CD14-positive monocyte (primary cell): ENCODE results near the gene TFAP2E. TPM values are rescaled to one million over a fixed set of nuclear protein-coding genes. Genes with fewer than 3 reads are reported as not detected.

Source experiments
- DNase-seq, 3 donors: peaks; one replicate each; pipeline ENCODE4 v3.0.0-alpha.2; 2011 to 2022
- H2AFZ ChIP-seq: 2 replicates; pipeline ENCODE4 v1.6.0; 2012; ENCODE audit warnings: mild to moderate bottlenecking, low read depth, low read length, inconsistent platforms; ENCODE audit not compliant: insufficient read depth, poor library complexity, severe bottlenecking
- H3K27ac ChIP-seq, 2 donors: 1 replicate in 1 of 2; 2 replicates in 1 of 2; pipeline ENCODE4 v1.5.1; 2012 to 2013; ENCODE audit warnings: low read length in 2 of 2, control low read depth in 1 of 2, inconsistent platforms in 1 of 2, low read depth in 1 of 2, mild to moderate bottlenecking in 1 of 2
- H3K27me3 ChIP-seq, 2 donors: one replicate each; pipeline versions ENCODE4 v1.6.0 to v1.6.1; 2011 to 2013; ENCODE audit warnings: low read length in 2 of 2; ENCODE audit not compliant: control insufficient read depth in 2 of 2, insufficient read depth in 2 of 2
- H3K36me3 ChIP-seq, 2 donors: replicated peaks in 1 of 2; 1 replicate in 1 of 2; 2 replicates in 1 of 2; pipeline versions ENCODE4 v1.5.1 to v1.6.1; 2012 to 2013; ENCODE audit warnings: low read length in 2 of 2, control low read depth in 1 of 2, inconsistent platforms in 1 of 2, mild to moderate bottlenecking in 1 of 2; ENCODE audit not compliant: insufficient read depth in 2 of 2, control insufficient read depth in 1 of 2
- H3K4me1 ChIP-seq, 2 donors: 1 replicate in 1 of 2; 2 replicates in 1 of 2; pipeline versions ENCODE4 v1.5.1 to v1.6.1; 2012 to 2013; ENCODE audit warnings: low read length in 2 of 2, control low read depth in 1 of 2, inconsistent platforms in 1 of 2, mild to moderate bottlenecking in 1 of 2, moderate library complexity in 1 of 2; ENCODE audit not compliant: insufficient read depth in 2 of 2, control insufficient read depth in 1 of 2
- H3K4me2 ChIP-seq: replicated peaks from 2 replicates; pipeline ENCODE3; 2012; ENCODE audit warnings: low read length, moderate library complexity, mild to moderate bottlenecking; ENCODE audit not compliant: poor library complexity, severe bottlenecking; ENCODE audit errors: extremely low read depth
- H3K4me3 ChIP-seq, 3 experiments: fragments of 200-600 bp in 1 of 3; sonication (generic) in 1 of 3; replicated peaks in 1 of 3; 1 replicate in 2 of 3; 2 replicates in 1 of 3; pipeline ENCODE4 v1.5.1; 2011 to 2013; ENCODE audit warnings: low read length in 3 of 3, mild to moderate bottlenecking in 3 of 3, control low read depth in 2 of 3, low read depth in 2 of 3, inconsistent platforms in 1 of 3, moderate library complexity in 1 of 3
- H3K79me2 ChIP-seq: 2 replicates; pipeline ENCODE4 v1.6.0; 2012; ENCODE audit warnings: mild to moderate bottlenecking, control low read depth, inconsistent platforms, low read length, moderate library complexity; ENCODE audit not compliant: insufficient read depth
- H3K9ac ChIP-seq: 2 replicates; pipeline ENCODE4 v1.6.0; 2017; ENCODE audit warnings: low read length, mild to moderate bottlenecking; ENCODE audit not compliant: insufficient read depth, poor library complexity, severe bottlenecking
- H3K9me3 ChIP-seq, 2 donors: replicated peaks in 1 of 2; 1 replicate in 1 of 2; 2 replicates in 1 of 2; pipeline versions ENCODE4 v1.5.1 to v1.6.1; 2012 to 2013; ENCODE audit warnings: low read length in 2 of 2, control low read depth in 1 of 2; ENCODE audit not compliant: control insufficient read depth in 1 of 2, insufficient read depth in 1 of 2
- H4K20me1 ChIP-seq: 2 replicates; pipeline ENCODE4 v1.6.0; 2012; ENCODE audit warnings: mild to moderate bottlenecking, low read length, control low read depth, moderate library complexity; ENCODE audit not compliant: insufficient read depth
- H3K27ac Mint-ChIP-seq, 7 donors: one replicate each; pipeline ENCODE4 v1.8.0; 2020; ENCODE audit warnings: mild to moderate bottlenecking in 7 of 7, mixed read lengths in 7 of 7, moderate library complexity in 6 of 7, inconsistent platforms in 2 of 7
- H3K27me3 Mint-ChIP-seq, 3 donors: one replicate each; pipeline ENCODE4 v1.8.0; 2021 to 2022; ENCODE audit warnings: low read depth in 3 of 3, mild to moderate bottlenecking in 3 of 3, mixed read lengths in 3 of 3, moderate library complexity in 3 of 3, inconsistent platforms in 1 of 3
- H3K36me3 Mint-ChIP-seq, 2 donors: one replicate each; pipeline ENCODE4 v1.8.0; 2020; ENCODE audit warnings: mixed read lengths in 2 of 2, inconsistent platforms in 1 of 2, mild to moderate bottlenecking in 1 of 2
- H3K4me1 Mint-ChIP-seq: one replicate; pipeline ENCODE4 v1.8.0; 2020; ENCODE audit warnings: mild to moderate bottlenecking, mixed read lengths
- H3K4me3 Mint-ChIP-seq, 2 donors: one replicate each; pipeline ENCODE4 v1.8.0; 2020; ENCODE audit warnings: mild to moderate bottlenecking in 2 of 2, mixed read lengths in 2 of 2, moderate library complexity in 1 of 2
- H3K9me3 Mint-ChIP-seq, 7 donors: one replicate each; pipeline ENCODE4 v1.8.0; 2020 to 2022; ENCODE audit warnings: mixed read lengths in 7 of 7, mild to moderate bottlenecking in 6 of 7, moderate library complexity in 6 of 7, inconsistent platforms in 2 of 7
- CTCF ChIP-seq: fragments of 200-600 bp; IDR thresholded peaks from one replicate; pipeline ENCODE4 v1.8.0; 2022; ENCODE audit warnings: antibody characterized with exemption, mild to moderate bottlenecking
- WGBS: methylation state at CpG from one replicate; pipeline ENCODE4 v1.1.5; 2013; ENCODE audit warnings: missing lambda C conversion rate; ENCODE audit not compliant: insufficient coverage; 5-methylcytosine and 5-hydroxymethylcytosine counted together
- intact Hi-C, 2 donors: fragments of 100-400 bp; cut with micrococcal nuclease; formaldehyde crosslinking; loops; one replicate each; pipeline versions ENCODE4 v1.15.0 to v1.15.1; 2023
- polyA plus RNA-seq, 3 donors: library from polyadenylated mRNA; depleted of rRNA in 1 of 3; unstranded in 2 of 3; stranded (reverse) in 1 of 3; fragments of 300-500 nt in 2 of 3; fragments of >200 nt in 1 of 3; fragmentation: Illumina TruSeq in 2 of 3; gene quantifications; 1 replicate in 2 of 3; 2 replicates in 1 of 3; pipeline ENCODE4 v1.2.3, GENCODE V29; 2012 to 2021

Gene TFAP2E
- polyA plus RNA-seq, 3 donors: 0.77 to 4.5 (median 1.5) TPM

GRCh38 chr1:35533586-35533985 lies 39.5 kb upstream of the TFAP2E start:
- peaks cover 19 to 31% of the 10 kb centered on the region in 2 donors for H3K9me3 ChIP-seq
- no peak overlapping the region for H3K27ac ChIP-seq
- H3K4me3 Mint-ChIP-seq: no peak overlapping the region
- peaks cover 13% of the 10 kb centered on the region for H4K20me1 ChIP-seq
- H3K9ac ChIP-seq: no peak overlapping the region
- H3K4me1 ChIP-seq: peaks cover 0 to under 1% of the 10 kb centered on the region in 2 donors
- H3K4me1 Mint-ChIP-seq: peaks cover under 1% of the 10 kb centered on the region
- H3K4me3 ChIP-seq: no peak overlapping the region
- no peak overlapping the region for H2AFZ ChIP-seq
- WGBS: 92% methylated on average over 1 of the region's 1 CpG
- intact Hi-C loops: no loop called here
- peaks cover 24 to 32% (median 31%) of the 10 kb centered on the region in 7 donors for H3K9me3 Mint-ChIP-seq
- H3K36me3 ChIP-seq: peaks cover 13 to 74% of the 10 kb centered on the region in 2 donors
- H3K27me3 ChIP-seq: no peaks in the 10 kb centered on the region
- no peak for DNase-seq
- no peak overlapping the region for H3K4me2 ChIP-seq
- H3K27me3 Mint-ChIP-seq: peaks cover 0 to 1% (median 0%) of the 10 kb centered on the region in 3 donors
- peaks cover 60% of the 10 kb centered on the region for H3K79me2 ChIP-seq
- no peak for TF ChIP-seq CTCF
- peak overlapping the region in 2 of 7 donors; percentile 9 to 32 for H3K27ac Mint-ChIP-seq
- H3K36me3 Mint-ChIP-seq: peaks cover 57 to 69% of the 10 kb centered on the region in 2 donors

- Histone ChIP-seq H2AFZ (no peak overlapping the region), H3K79me2 (peaks cover 66% of the 10 kb centered on the region), H3K27me3 (no peaks in the 10 kb centered on the region), H3K4me1 (peaks cover 16 to 18% of the 10 kb centered on the region in 2 donors), H3K4me2 (no peak overlapping the region), H3K27ac (no peak overlapping the region), H4K20me1 (peaks cover 13% of the 10 kb centered on the region), H3K9me3 (peaks cover 12 to 14% of the 10 kb centered on the region in 2 donors), H3K4me3 (no peak overlapping the region), H3K36me3 (peaks cover 13 to 65% of the 10 kb centered on the region in 2 donors), H3K9ac (no peak overlapping the region)
- H3K4me3 Mint-ChIP-seq: no peak overlapping the region
- H3K27ac Mint-ChIP-seq: no peak overlapping the region
- peaks cover 10 to 18% (median 15%) of the 10 kb centered on the region in 7 donors for H3K9me3 Mint-ChIP-seq
- H3K4me1 Mint-ChIP-seq: peaks cover 17% of the 10 kb centered on the region
- intact Hi-C loops: no loop called here
- DNase-seq: no peak
- peaks cover 44 to 58% of the 10 kb centered on the region in 2 donors for H3K36me3 Mint-ChIP-seq
- peaks cover 0 to 1% (median 0%) of the 10 kb centered on the region in 3 donors for H3K27me3 Mint-ChIP-seq
- no peak for TF ChIP-seq CTCF
Observed at GRCh38 chr1:35535243-35535642, 37.9 kb upstream of the TFAP2E start.
